Tongue (tissue), 2 donors: ENCODE results near the gene CCDC136. TPM values are rescaled to one million over a fixed set of nuclear protein-coding genes. Genes with fewer than 3 reads are reported as not detected.
A peak's percentile ranks its signal among the peaks of the same experiment; 100 is the strongest.

Source experiments
- DNase-seq: peaks from one replicate; pipeline ENCODE4 v3.0.0-alpha.2; 2015
- total RNA-seq: library from RNA; depleted of rRNA; stranded (reverse); fragments of >200 nt; gene quantifications from one replicate; pipeline ENCODE4 v1.2.3, GENCODE V29; 2014

CCDC136 gene
- total RNA-seq, 1 donor from 2014 or later, result 16.4 TPM

- DNase-seq, result no peak
Measured at GRCh38 chr7:128845475-128845874, 53.7 kb downstream of the CCDC136 start.

GRCh38 chr7:128845987-128846386, 54.2 kb downstream of the CCDC136 start:
- DNase-seq, result no peak

GRCh38 chr7:128846781-128847444, 55.1 kb downstream of the CCDC136 start:
- no peak for DNase-seq

- DNase-seq, result no peak
Measured at GRCh38 chr7:128847721-128848211, 56.0 kb downstream of the CCDC136 start.

GRCh38 chr7:128848289-128849155, 56.8 kb downstream of the CCDC136 start:
- no peak for DNase-seq

- DNase-seq, result no peak
Measured at GRCh38 chr7:128849156-128849515, 57.4 kb downstream of the CCDC136 start.

GRCh38 chr7:128849804-128850490, 58.2 kb downstream of the CCDC136 start:
- no peak for DNase-seq

- no peak for DNase-seq
Measured at GRCh38 chr7:128852537-128853254, 60.9 kb downstream of the CCDC136 start.

GRCh38 chr7:128853799-128854198, 62.0 kb downstream of the CCDC136 start:
- DNase-seq, result no peak

- no peak for DNase-seq
Measured at GRCh38 chr7:128854396-128854795, 62.6 kb downstream of the CCDC136 start.

GRCh38 chr7:128855559-128855958, 63.8 kb downstream of the CCDC136 start:
- DNase-seq, result no peak

GRCh38 chr7:128856001-128856718, 64.4 kb downstream of the CCDC136 start:
- no peak for DNase-seq

- DNase-seq, result no peak
Measured at GRCh38 chr7:128858380-128859231, 66.8 kb downstream of the CCDC136 start.

GRCh38 chr7:128859232-128860157, 67.7 kb downstream of the CCDC136 start:
- DNase-seq, result no peak

- peak; percentile 67 for DNase-seq
Measured at GRCh38 chr7:128860158-128861073, 68.6 kb downstream of the CCDC136 start.

- no peak for DNase-seq
Measured at GRCh38 chr7:128861957-128862570, 70.3 kb downstream of the CCDC136 start.

GRCh38 chr7:128862571-128863432, 71.0 kb downstream of the CCDC136 start, which contains the start of gene ATP6V1F:
ATP6V1F (plus strand) TSS chr7:128862856; CDS start chr7:128862905, 49 bp downstream.
- peak; percentile 99 for DNase-seq
